ENCODE results near the gene TECTB. TPM values are rescaled to one million over a fixed set of nuclear protein-coding genes. Genes with fewer than 3 reads are reported as not detected.

Gene TECTB
- total and polyA plus RNA-seq, 9 of the 15 experiments (the other 6 are each of a cell fraction or from before 2014, with no cell fraction given): not detected

- POLR2A ChIA-PET: no interaction called here
- H3K4me2 ChIP-seq (ENCODE audit: insufficient read depth, low read length): no peak overlapping the region
- CTCF ChIA-PET (ENCODE audit: low intra/inter-chr PET ratio): no interaction called here
- no peaks in the 10 kb centered on the region for H4K20me1 ChIP-seq (replicated peaks; ENCODE audit: control insufficient read depth, insufficient read depth, low read length)
- no peak overlapping the region for H3K4me3 ChIP-seq
- ATAC-seq: no peak
- no peak for FAIRE-seq
- intact Hi-C loops (cut with micrococcal nuclease): no loop called here
- DNase-seq (ENCODE audit: extremely low read depth in 1 of 4, low spot score in 3 of 4): no peak
- H3K27ac ChIP-seq (ENCODE audit: extremely low read depth, low read depth, low read length): no peak overlapping the region
- H3K4me1 ChIP-seq (replicated peaks in 1 of 2; ENCODE audit: control insufficient read depth in 2 of 2, insufficient read depth in 2 of 2, low read length in 2 of 2): no peaks in the 10 kb centered on the region
- H3K27me3 ChIP-seq (ENCODE audit: control insufficient read depth in 2 of 2, insufficient read depth in 2 of 2, low read length in 2 of 2): peaks cover 0 to 12% of the 10 kb centered on the region in 2 experiments; a peak in 2 of 5 replicates
- in situ Hi-C loops (cut with MboI): no loop called here
- H3K9me1 ChIP-seq (ENCODE audit: control insufficient read depth, insufficient read depth, low read length): no peaks in the 10 kb centered on the region
- no peak overlapping the region for H3K9ac ChIP-seq (ENCODE audit: insufficient read depth in 1 of 2, low read depth in 2 of 2, low read length in 2 of 2)
- 2% methylated on average over 6 of the region's 7 CpGs for WGBS (ENCODE audit: insufficient coverage, low coverage, missing lambda C conversion rate)
- no TSS peak for BruUV-seq (replicated peaks)
- H3K9me3 ChIP-seq (replicated peaks; ENCODE audit: control insufficient read depth, insufficient read depth, low read depth, low read length): no peaks in the 10 kb centered on the region
- no peak for TF ChIP-seq CTBP1 (IDR thresholded peaks at IDR 0.05; ENCODE audit: borderline replicate concordance)
- no peak for TF ChIP-seq POLR2AphosphoS2 (IDR thresholded peaks at IDR 0.05; ENCODE audit: low read length)
- TF ChIP-seq, protein P1, sequence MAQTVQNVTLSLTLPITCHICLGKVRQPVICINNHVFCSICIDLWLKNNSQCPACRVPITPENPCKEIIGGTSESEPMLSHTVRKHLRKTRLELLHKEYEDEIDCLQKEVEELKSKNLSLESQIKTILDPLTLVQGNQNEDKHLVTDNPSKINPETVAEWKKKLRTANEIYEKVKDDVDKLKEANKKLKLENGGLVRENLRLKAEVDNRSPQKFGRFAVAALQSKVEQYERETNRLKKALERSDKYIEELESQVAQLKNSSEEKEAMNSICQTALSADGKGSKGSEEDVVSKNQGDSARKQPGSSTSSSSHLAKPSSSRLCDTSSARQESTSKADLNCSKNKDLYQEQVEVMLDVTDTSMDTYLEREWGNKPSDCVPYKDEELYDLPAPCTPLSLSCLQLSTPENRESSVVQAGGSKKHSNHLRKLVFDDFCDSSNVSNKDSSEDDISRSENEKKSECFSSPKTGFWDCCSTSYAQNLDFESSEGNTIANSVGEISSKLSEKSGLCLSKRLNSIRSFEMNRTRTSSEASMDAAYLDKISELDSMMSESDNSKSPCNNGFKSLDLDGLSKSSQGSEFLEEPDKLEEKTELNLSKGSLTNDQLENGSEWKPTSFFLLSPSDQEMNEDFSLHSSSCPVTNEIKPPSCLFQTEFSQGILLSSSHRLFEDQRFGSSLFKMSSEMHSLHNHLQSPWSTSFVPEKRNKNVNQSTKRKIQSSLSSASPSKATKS (CRISPR knock-in tag; IDR thresholded peaks at IDR 0.05): no peak
- no peak for TF ChIP-seq NFYB (IDR thresholded peaks at IDR 0.05; ENCODE audit: extremely low read depth, insufficient read length)
- no peaks in the 10 kb centered on the region for H3K36me3 ChIP-seq (ENCODE audit: control insufficient read depth, insufficient read depth, low read length)
- no peak overlapping the region for H2AFZ ChIP-seq (ENCODE audit: low read depth, low read length)
- H3K79me2 ChIP-seq (ENCODE audit: control insufficient read depth, insufficient read depth, low read length): no peaks in the 10 kb centered on the region
Observed at GRCh38 chr10:112235141-112235540, 48.1 kb upstream of the TECTB start.

- POLR2A ChIA-PET: no interaction called here
- Histone ChIP-seq H3K27ac (ENCODE audit: extremely low read depth, low read depth, low read length) (no peak overlapping the region), H3K9me3 (replicated peaks; ENCODE audit: control insufficient read depth, insufficient read depth, low read depth, low read length) (no peaks in the 10 kb centered on the region), H3K4me3 (no peak overlapping the region), H3K27me3 (ENCODE audit: control insufficient read depth in 2 of 2, insufficient read depth in 2 of 2, low read length in 2 of 2) (peaks cover 0 to 12% of the 10 kb centered on the region in 2 experiments; a peak in 2 of 5 replicates), H3K9me1 (ENCODE audit: control insufficient read depth, insufficient read depth, low read length) (no peaks in the 10 kb centered on the region), H3K4me2 (ENCODE audit: insufficient read depth, low read length) (no peak overlapping the region), H2AFZ (ENCODE audit: low read depth, low read length) (no peak overlapping the region), H3K79me2 (ENCODE audit: control insufficient read depth, insufficient read depth, low read length) (no peaks in the 10 kb centered on the region), H3K9ac (ENCODE audit: insufficient read depth in 1 of 2, low read depth in 2 of 2, low read length in 2 of 2) (no peak overlapping the region), H4K20me1 (replicated peaks; ENCODE audit: control insufficient read depth, insufficient read depth, low read length) (no peaks in the 10 kb centered on the region), H3K4me1 (replicated peaks in 1 of 2; ENCODE audit: control insufficient read depth in 2 of 2, insufficient read depth in 2 of 2, low read length in 2 of 2) (no peaks in the 10 kb centered on the region), H3K36me3 (ENCODE audit: control insufficient read depth, insufficient read depth, low read length) (no peaks in the 10 kb centered on the region)
- no peak for ATAC-seq
- no peak for DNase-seq (ENCODE audit: extremely low read depth in 1 of 4, low spot score in 3 of 4)
- intact Hi-C loops (cut with micrococcal nuclease) (no loop called here), in situ Hi-C loops (cut with MboI) (no loop called here)
- WGBS (ENCODE audit: insufficient coverage, low coverage, missing lambda C conversion rate): 0% methylated on average over 4 of the region's 4 CpGs
- CTCF ChIA-PET (ENCODE audit: low intra/inter-chr PET ratio): no interaction called here
- no TSS peak for BruUV-seq (replicated peaks)
- no peak for FAIRE-seq
- TF ChIP-seq ZNF347 (CRISPR knock-in tag; IDR thresholded peaks at IDR 0.05; ENCODE audit: low read depth) (no peak), ATF6 (CRISPR knock-in tag; IDR thresholded peaks at IDR 0.05) (no peak), SP2 (IDR thresholded peaks at IDR 0.05; ENCODE audit: extremely low read depth, low read depth, low read length, poor library complexity, severe bottlenecking) (no peak), YY1 (IDR thresholded peaks at IDR 0.05; ENCODE audit: borderline replicate concordance in 1 of 3, control insufficient read depth in 1 of 3, extremely low read depth in 1 of 3, insufficient read depth in 3 of 3, insufficient read length in 1 of 3, insufficient replicate concordance in 2 of 3, low read depth in 1 of 3, low read length in 2 of 3) (no peak), ZNF212 (CRISPR knock-in tag; IDR thresholded peaks at IDR 0.05) (no peak)
- TF ChIP-seq, protein P2, sequence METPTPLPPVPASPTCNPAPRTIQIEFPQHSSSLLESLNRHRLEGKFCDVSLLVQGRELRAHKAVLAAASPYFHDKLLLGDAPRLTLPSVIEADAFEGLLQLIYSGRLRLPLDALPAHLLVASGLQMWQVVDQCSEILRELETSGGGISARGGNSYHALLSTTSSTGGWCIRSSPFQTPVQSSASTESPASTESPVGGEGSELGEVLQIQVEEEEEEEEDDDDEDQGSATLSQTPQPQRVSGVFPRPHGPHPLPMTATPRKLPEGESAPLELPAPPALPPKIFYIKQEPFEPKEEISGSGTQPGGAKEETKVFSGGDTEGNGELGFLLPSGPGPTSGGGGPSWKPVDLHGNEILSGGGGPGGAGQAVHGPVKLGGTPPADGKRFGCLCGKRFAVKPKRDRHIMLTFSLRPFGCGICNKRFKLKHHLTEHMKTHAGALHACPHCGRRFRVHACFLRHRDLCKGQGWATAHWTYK (CRISPR knock-in tag; IDR thresholded peaks at IDR 0.05): no peak
Observed at GRCh38 chr10:112235920-112236319, 47.3 kb upstream of the TECTB start.
